ENCODE data around the gene ROPN1.

The ROPN1 gene

GRCh38 chr3:123941542-123941941 lies 50.4 kb downstream of the ROPN1 start:
- no peak for DNase-seq

DNA sequence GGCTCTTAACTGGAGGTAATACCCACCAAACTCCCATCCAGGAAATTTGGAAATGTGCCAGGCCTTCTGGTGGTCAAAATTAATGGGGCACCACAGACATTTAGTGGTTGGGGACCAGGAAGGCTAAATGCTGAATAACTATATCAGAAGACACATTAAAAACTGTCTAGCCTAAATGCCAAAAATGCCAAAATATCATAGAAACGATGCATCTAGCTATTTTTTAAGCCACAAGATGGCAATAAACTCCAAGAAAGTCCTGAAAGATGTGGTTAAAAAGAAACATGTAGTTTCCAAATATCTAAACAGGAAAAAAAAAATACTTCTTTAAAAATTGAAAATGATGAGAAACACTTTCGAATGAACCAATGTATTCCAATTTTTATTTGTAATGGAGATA lies 50.8 kb downstream of the ROPN1 start:
- DNase-seq: no peak

DNA sequence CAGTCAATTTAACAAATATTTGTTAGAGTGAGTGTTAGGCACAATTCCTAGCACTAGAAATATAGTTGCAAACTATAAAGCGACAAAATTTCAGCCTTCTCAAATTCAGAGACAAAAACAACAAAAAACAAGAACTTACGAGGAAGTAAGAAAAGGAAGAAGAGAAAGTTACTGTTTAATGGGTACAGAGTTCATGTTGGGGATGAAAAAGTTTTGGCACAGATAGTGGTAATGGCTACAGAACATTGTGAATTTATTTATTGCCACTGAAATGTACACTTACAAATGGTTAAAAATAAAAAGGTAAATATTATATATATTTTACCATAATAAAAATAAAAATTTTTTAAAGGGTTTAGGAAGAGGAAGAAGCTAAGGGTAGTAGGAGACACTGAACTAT lies 52.2 kb downstream of the ROPN1 start:
- DNase-seq: no peak

DNA sequence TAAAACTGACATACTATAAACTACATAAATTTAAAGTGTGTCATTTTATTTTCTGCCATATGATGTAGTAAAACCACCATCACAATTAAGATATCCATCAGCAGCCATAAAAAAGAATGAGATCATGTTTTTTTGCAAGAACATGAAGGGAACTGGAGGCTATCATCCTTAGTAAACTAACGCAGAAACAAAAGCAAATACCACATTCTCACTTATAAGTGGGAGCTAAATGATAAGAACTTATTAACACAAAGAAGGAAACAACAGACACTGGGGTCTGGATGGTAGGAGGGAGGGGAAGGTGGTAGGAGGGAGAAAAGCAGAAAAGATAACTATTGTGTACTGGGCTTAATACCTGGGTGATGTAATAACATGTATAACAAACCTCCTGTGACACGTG lies 55.5 kb downstream of the ROPN1 start:
- no peak for DNase-seq

GRCh38 chr3:123935830-123936229 lies 56.1 kb downstream of the ROPN1 start:
- no peak for DNase-seq

GRCh38 chr3:123934250-123934649 lies 57.7 kb downstream of the ROPN1 start:
- no peak for DNase-seq

DNA sequence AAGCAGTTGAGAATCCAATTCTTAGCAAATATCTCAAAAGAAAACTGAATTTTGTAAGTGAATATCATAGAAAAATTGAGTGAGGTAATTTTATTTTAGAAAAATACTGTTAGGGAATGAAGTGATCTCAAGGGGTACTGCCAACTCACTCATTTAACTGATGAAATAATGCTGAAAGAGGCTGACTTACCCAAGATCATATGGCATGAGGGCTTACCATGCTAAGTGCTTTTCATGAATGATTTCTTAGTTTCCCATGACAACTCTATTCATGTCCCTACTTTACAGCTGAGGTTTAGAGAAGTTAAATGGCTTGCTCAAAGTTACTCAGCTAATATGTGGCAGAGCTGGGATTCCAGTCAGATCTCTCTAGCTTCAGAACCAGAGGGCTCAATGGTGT lies 61.5 kb downstream of the ROPN1 start:
- no peak for DNase-seq

DNA sequence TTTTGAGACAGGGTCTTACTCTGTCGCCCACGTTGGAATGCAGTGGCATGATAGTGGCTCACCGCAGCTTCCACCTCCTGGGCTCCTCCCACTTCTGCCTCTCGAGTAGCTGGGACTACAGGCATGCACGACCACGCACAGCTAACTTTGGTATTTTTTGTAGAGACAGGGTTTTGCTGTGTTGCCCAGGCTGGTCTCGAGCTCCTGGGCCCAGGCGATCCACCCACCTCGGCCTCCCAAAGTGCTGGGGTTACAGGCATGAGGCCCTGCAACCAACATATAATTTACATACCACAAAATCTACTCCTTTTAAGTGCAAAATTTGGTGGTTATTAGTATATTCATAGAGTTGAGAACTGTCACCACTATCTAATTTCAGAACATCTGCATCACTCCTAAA lies 62.6 kb downstream of the ROPN1 start:
- no peak for DNase-seq

- no peak for DNase-seq
These were observed 65.5 kb downstream of the ROPN1 start for GRCh38 chr3:123926396-123926795.

GRCh38 chr3:123920868-123921267 lies 71.1 kb downstream of the ROPN1 start:
- DNase-seq: no peak

DNA sequence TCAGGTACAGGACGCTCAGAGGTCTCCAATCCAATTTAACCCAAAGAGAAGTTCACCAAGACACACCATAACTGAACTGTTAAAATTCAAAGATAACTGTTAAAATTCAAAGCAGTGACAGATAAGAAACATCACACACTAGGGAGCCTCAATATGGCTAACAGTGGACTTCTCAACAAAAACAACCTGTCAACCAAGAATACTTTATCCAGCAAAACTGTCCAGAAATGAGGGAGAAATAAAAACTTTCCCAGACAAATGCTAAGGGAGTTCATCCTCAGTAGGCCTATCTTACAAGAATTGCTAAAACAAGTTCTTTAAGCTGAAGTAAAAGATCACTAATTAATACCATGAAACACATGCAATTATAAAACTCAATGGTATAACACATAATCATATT lies 71.5 kb downstream of the ROPN1 start:
- no peak for DNase-seq

DNA sequence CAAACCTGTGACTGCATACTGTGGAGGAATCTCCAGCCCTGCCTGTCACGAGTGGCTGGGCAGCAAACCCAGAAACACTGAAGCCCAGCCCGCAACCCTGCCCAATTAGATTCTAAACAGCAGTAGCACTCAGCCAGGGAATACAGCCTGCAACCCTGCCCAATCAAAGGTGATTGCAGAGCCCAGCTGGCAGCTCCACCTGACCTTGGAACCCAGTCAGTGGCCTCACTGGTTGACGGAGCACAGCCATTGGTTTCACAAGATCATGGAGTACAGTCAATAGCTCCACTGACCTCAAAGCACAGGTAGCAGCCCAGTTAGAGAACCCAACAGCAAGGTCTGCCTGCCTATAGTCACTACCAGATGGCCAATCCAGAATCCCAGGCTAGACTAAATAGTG lies 72.6 kb downstream of the ROPN1 start:
- no peak for DNase-seq
